WTC11 (cell line): ENCODE results near the gene CTCF.

ENCODE experiments used
- CREB1 ChIP-seq: sonication (generic); formaldehyde crosslinking; IDR thresholded peaks from 2 replicates; pipeline ENCODE4 v1.8.0; 2023; ENCODE audit warnings: mild to moderate bottlenecking, missing genetic modification reagents
- TEAD4 ChIP-seq: sonication (generic); formaldehyde crosslinking; IDR thresholded peaks from 2 replicates; pipeline ENCODE4 v1.8.0; 2022; ENCODE audit warnings: mild to moderate bottlenecking, missing genetic modification reagents
- TF ChIP-seq, protein P1 (sequence below): fragments of 200-600 bp; IDR thresholded peaks from 2 replicates; pipeline ENCODE4 v1.8.0; 2022; ENCODE audit warnings: antibody characterized with exemption

DNA sequence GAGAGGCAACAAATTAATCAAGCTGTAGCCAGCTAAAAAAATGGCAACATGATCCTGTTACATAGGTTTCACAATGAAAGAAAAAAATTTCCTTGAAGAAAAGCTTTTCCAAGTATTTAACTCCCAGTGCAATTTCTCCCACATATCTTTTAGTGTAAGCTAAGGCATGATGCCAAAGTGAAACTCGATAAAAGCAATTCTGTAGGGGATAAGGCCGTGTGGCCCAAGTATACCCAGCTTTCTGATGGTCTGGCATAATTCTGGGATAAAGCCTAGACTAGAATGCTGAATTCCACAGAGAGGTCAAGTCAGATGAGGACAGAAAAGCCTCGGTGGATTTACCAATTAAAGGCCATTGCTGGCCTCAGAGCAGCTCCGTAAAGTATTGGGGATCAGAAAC is 36.2 kb downstream of the CTCF start:
- TF ChIP-seq, protein P1, sequence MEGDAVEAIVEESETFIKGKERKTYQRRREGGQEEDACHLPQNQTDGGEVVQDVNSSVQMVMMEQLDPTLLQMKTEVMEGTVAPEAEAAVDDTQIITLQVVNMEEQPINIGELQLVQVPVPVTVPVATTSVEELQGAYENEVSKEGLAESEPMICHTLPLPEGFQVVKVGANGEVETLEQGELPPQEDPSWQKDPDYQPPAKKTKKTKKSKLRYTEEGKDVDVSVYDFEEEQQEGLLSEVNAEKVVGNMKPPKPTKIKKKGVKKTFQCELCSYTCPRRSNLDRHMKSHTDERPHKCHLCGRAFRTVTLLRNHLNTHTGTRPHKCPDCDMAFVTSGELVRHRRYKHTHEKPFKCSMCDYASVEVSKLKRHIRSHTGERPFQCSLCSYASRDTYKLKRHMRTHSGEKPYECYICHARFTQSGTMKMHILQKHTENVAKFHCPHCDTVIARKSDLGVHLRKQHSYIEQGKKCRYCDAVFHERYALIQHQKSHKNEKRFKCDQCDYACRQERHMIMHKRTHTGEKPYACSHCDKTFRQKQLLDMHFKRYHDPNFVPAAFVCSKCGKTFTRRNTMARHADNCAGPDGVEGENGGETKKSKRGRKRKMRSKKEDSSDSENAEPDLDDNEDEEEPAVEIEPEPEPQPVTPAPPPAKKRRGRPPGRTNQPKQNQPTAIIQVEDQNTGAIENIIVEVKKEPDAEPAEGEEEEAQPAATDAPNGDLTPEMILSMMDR = no peak
- no peak for TF ChIP-seq CREB1 (CRISPR knock-in tag)
- no peak for TF ChIP-seq TEAD4 (CRISPR knock-in tag)
